Stimulated activated CD4-positive, alpha-beta T cell treated with anti-CD3 and anti-CD28 coated beads, Interleukin-1b, Interleukin-23, amount 100 ng/mL, for 1 hour (primary cell): ENCODE results near the gene CYP46A1.
"Not testable (repeated sequence)": the region's sequence is repeated elsewhere in the genome, so short reads cannot be mapped to it uniquely, and the experiment has no call there.

Experiments used
- DNase-seq, 2 donors: peaks; one replicate each; pipeline ENCODE4 v3.0.0-alpha.2; 2020; ENCODE audit warnings: low read depth in 2 of 2

The CYP46A1 gene

GRCh38 chr14:99657645-99658155 is 26.4 kb upstream of the CYP46A1 start:
- no peak for DNase-seq

- no peak for DNase-seq
These were observed 25.8 kb upstream of the CYP46A1 start for GRCh38 chr14:99658218-99658845.

GRCh38 chr14:99659333-99659741 is 24.8 kb upstream of the CYP46A1 start:
- no peak for DNase-seq

GRCh38 chr14:99660006-99660566 is 24.0 kb upstream of the CYP46A1 start:
- no peak for DNase-seq

GRCh38 chr14:99660794-99661193 is 23.3 kb upstream of the CYP46A1 start:
- DNase-seq, result no peak

GRCh38 chr14:99661206-99661605 is 22.9 kb upstream of the CYP46A1 start:
- DNase-seq, result not testable (repeated sequence)

GRCh38 chr14:99662846-99663245 is 21.3 kb upstream of the CYP46A1 start:
- no peak for DNase-seq

GRCh38 chr14:99663386-99664057 is 20.6 kb upstream of the CYP46A1 start:
- DNase-seq, result no peak

- no peak for DNase-seq
These were observed 19.8 kb upstream of the CYP46A1 start for GRCh38 chr14:99664058-99664936.

- no peak for DNase-seq
These were observed 19.2 kb upstream of the CYP46A1 start for GRCh38 chr14:99664937-99665273.

- no peak for DNase-seq
These were observed 17.6 kb upstream of the CYP46A1 start for GRCh38 chr14:99666533-99666932.

GRCh38 chr14:99667045-99667444 is 17.1 kb upstream of the CYP46A1 start:
- no peak for DNase-seq

- DNase-seq, result no peak
These were observed 16.3 kb upstream of the CYP46A1 start for GRCh38 chr14:99667821-99668220.

- DNase-seq, result no peak
These were observed 15.5 kb upstream of the CYP46A1 start for GRCh38 chr14:99668307-99669295.

- DNase-seq, result no peak
These were observed 13.5 kb upstream of the CYP46A1 start for GRCh38 chr14:99670361-99671234.

- no peak for DNase-seq
These were observed 12.6 kb upstream of the CYP46A1 start for GRCh38 chr14:99671235-99672224.

- DNase-seq, result no peak
These were observed 11.4 kb upstream of the CYP46A1 start for GRCh38 chr14:99672506-99673304.
